Esophagus mucosa (tissue), 1 donor: Measurements from ENCODE around the gene XNDC1N. TPM values are rescaled to one million over a fixed set of nuclear protein-coding genes. Genes with fewer than 3 reads are reported as not detected.
A peak's percentile ranks its signal among the peaks of the same experiment; 100 is the strongest.
"Not testable (repeated sequence)": the region's sequence is repeated elsewhere in the genome, so short reads cannot be mapped to it uniquely, and the experiment has no call there.

Experiments used
- ATAC-seq: fragments of 200-7000 bp; cut with Tn5 transposase; one replicate; pipeline ENCODE4 v1.9.1; 2020
- total RNA-seq: library from RNA; stranded (reverse); gene quantifications from one replicate; pipeline ENCODE4 v1.2.4, GENCODE V29; 2023
- donor health status: DM: yes; HTN: yes; CAD: no.

Gene XNDC1N
- total RNA-seq, 1 donor from 2014 or later = 3.5 TPM

GRCh38 chr11:71931245-71931602 lies 2.8 kb upstream of the XNDC1N start:
- ATAC-seq = no peak

- ATAC-seq = no peak
Measured at GRCh38 chr11:71930556-71931244, 2.3 kb upstream of the XNDC1N start.

- ATAC-seq = no peak
Measured at GRCh38 chr11:71929491-71929890, 1.1 kb upstream of the XNDC1N start.

GRCh38 chr11:71928737-71929443 lies 496 bp upstream of the XNDC1N start, which contains the start of gene RNF121:
RNF121 (plus strand) TSS chr11:71929046; CDS start chr11:71929062, 16 bp downstream.
- ATAC-seq = peak; percentile 97

GRCh38 chr11:71917646-71918140 lies 10.7 kb downstream of the XNDC1N start:
- no peak for ATAC-seq

GRCh38 chr11:71914617-71915189 lies 13.7 kb downstream of the XNDC1N start:
- ATAC-seq = no peak

GRCh38 chr11:71913756-71914526 lies 14.5 kb downstream of the XNDC1N start:
- ATAC-seq = no peak

GRCh38 chr11:71911986-71912340 lies 16.4 kb downstream of the XNDC1N start:
- not testable (repeated sequence) for ATAC-seq

- not testable (repeated sequence) for ATAC-seq
Measured at GRCh38 chr11:71911321-71911985, 16.9 kb downstream of the XNDC1N start.

- ATAC-seq = not testable (repeated sequence)
Measured at GRCh38 chr11:71910775-71911174, 17.6 kb downstream of the XNDC1N start.

- ATAC-seq = no peak
Measured at GRCh38 chr11:71908218-71908617, 20.2 kb downstream of the XNDC1N start.

- ATAC-seq = not testable (repeated sequence)
Measured at GRCh38 chr11:71901137-71901536, 27.3 kb downstream of the XNDC1N start.

GRCh38 chr11:71895961-71896360 lies 32.4 kb downstream of the XNDC1N start:
- ATAC-seq = no peak

GRCh38 chr11:71889181-71889872 lies 39.1 kb downstream of the XNDC1N start:
- not testable (repeated sequence) for ATAC-seq

GRCh38 chr11:71888335-71889010 lies 39.9 kb downstream of the XNDC1N start:
- ATAC-seq = not testable (repeated sequence)

GRCh38 chr11:71885806-71886205 lies 42.6 kb downstream of the XNDC1N start:
- not testable (repeated sequence) for ATAC-seq

Other genes starting within 250 kb of the XNDC1N start
- not detected for gene DEFB108B, start 95.4 kb downstream of the XNDC1N start, total RNA-seq
- gene DEFB131B, start 50.1 kb downstream of the XNDC1N start, total RNA-seq = not detected
- gene RNF121, start 452 bp upstream of the XNDC1N start, total RNA-seq = 17.7 TPM
- gene IL18BP, start 70.3 kb upstream of the XNDC1N start, total RNA-seq = 2.5 TPM
- 117 TPM for gene NUMA1, start 151.9 kb upstream of the XNDC1N start, total RNA-seq
- gene LRRC51, start 152.3 kb upstream of the XNDC1N start, total RNA-seq = 5.5 TPM
- 81.0 TPM for gene LAMTOR1, start 174.7 kb upstream of the XNDC1N start, total RNA-seq
- gene TOMT, start 177.3 kb upstream of the XNDC1N start, total RNA-seq = not detected
- 46.0 TPM for gene ANAPC15, start 184.1 kb upstream of the XNDC1N start, total RNA-seq
- gene FOLR3, start 207.1 kb upstream of the XNDC1N start, total RNA-seq = not detected